Dedifferentiated amniotic fluid mesenchymal stem cell (primary cell): ENCODE results near the gene WDFY4.

Experiments
- DNase-seq: peaks from one replicate; pipeline ENCODE4 v3.0.0-alpha.2; 2016; ENCODE audit errors: extremely low spot score

Gene WDFY4

GRCh38 chr10:48772059-48772458 lies 87.4 kb downstream of the WDFY4 start:
- DNase-seq: no peak

GRCh38 chr10:48773580-48773979 lies 88.9 kb downstream of the WDFY4 start:
- no peak for DNase-seq

GRCh38 chr10:48774416-48775205 lies 89.9 kb downstream of the WDFY4 start:
- DNase-seq: no peak

- no peak for DNase-seq
These were observed 90.5 kb downstream of the WDFY4 start for GRCh38 chr10:48775206-48775517.

GRCh38 chr10:48776005-48776522 lies 91.4 kb downstream of the WDFY4 start:
- no peak for DNase-seq

GRCh38 chr10:48776528-48776927 lies 91.9 kb downstream of the WDFY4 start:
- DNase-seq: no peak

GRCh38 chr10:48777110-48777509 lies 92.4 kb downstream of the WDFY4 start:
- DNase-seq: no peak

- DNase-seq: no peak
These were observed 93.7 kb downstream of the WDFY4 start for GRCh38 chr10:48778193-48778857.

GRCh38 chr10:48779077-48779476 lies 94.4 kb downstream of the WDFY4 start:
- no peak for DNase-seq

GRCh38 chr10:48779546-48780152 lies 95.0 kb downstream of the WDFY4 start:
- DNase-seq: no peak

- no peak for DNase-seq
These were observed 95.7 kb downstream of the WDFY4 start for GRCh38 chr10:48780341-48780740.

GRCh38 chr10:48782386-48782785 lies 97.7 kb downstream of the WDFY4 start:
- no peak for DNase-seq

- no peak for DNase-seq
These were observed 99.4 kb downstream of the WDFY4 start for GRCh38 chr10:48784031-48784430.

- no peak for DNase-seq
These were observed 101.1 kb downstream of the WDFY4 start for GRCh38 chr10:48785796-48786195.

- no peak for DNase-seq
These were observed 102.1 kb downstream of the WDFY4 start for GRCh38 chr10:48786606-48787282.

- DNase-seq: no peak
These were observed 103.9 kb downstream of the WDFY4 start for GRCh38 chr10:48788554-48788953.

GRCh38 chr10:48789486-48790456 lies 105.1 kb downstream of the WDFY4 start:
- no peak for DNase-seq

- no peak for DNase-seq
These were observed 105.9 kb downstream of the WDFY4 start for GRCh38 chr10:48790457-48791044.

GRCh38 chr10:48791267-48791928 lies 106.7 kb downstream of the WDFY4 start:
- DNase-seq: no peak

GRCh38 chr10:48792121-48792520 lies 107.4 kb downstream of the WDFY4 start:
- no peak for DNase-seq
